IMR-90 (cell line): Measurements from ENCODE around the gene LIN37. TPM values are rescaled to one million over a fixed set of nuclear protein-coding genes. Genes with fewer than 3 reads are reported as not detected.

Experiments
- ATAC-seq: fragments of 200-7000 bp; cut with Tn5 transposase; 2 replicates; pipeline ENCODE4 v1.9.1; 2020; ENCODE audit warnings: low read depth, mild to moderate bottlenecking, moderate library complexity
- BruUV-seq: library from RNA; stranded (reverse); fragments of 400-500 nt; replicated peaks from 2 replicates; lab custom pipeline; 2021; lab: Mats Ljungman, UMichigan
- CTCF ChIA-PET: fragments of 300-600 bp; formaldehyde crosslinking; extraction: SDS; loops from one replicate; lab custom pipeline; 2021; ENCODE audit warnings: antibody characterized with exemption; lab: Yijun Ruan, JAX
- POLR2A ChIA-PET: fragments of 300-600 bp; sonication (Branson Sonifier 250); formaldehyde crosslinking; loops from one replicate; lab custom pipeline; 2022; ENCODE audit warnings: antibody characterized with exemption; ENCODE audit not compliant: unreplicated experiment; lab: Charles Lee
- DNase-seq: peaks from one replicate; pipeline ENCODE4 v3.0.0; 2013
- H2AFZ ChIP-seq: replicated peaks from 2 replicates; pipeline ENCODE3; 2013; ENCODE audit warnings: low read length, mild to moderate bottlenecking; ENCODE audit not compliant: poor library complexity
- H2AK5ac ChIP-seq: 2 replicates; pipeline ENCODE4 v1.6.1; 2013; ENCODE audit warnings: low read depth, low read length, inconsistent platforms
- H2AK9ac ChIP-seq: replicated peaks from 2 replicates; pipeline ENCODE3; 2013; ENCODE audit warnings: mild to moderate bottlenecking, low read depth, low read length, moderate library complexity; ENCODE audit not compliant: poor library complexity
- H2BK120ac ChIP-seq: 2 replicates; pipeline ENCODE4 v1.6.1; 2013; ENCODE audit warnings: low read depth, low read length, inconsistent platforms
- H2BK15ac ChIP-seq: 3 replicates; pipeline ENCODE4 v1.6.1; 2013; ENCODE audit warnings: low read depth, low read length, inconsistent platforms
- H2BK20ac ChIP-seq: 2 replicates; pipeline ENCODE4 v1.6.1; 2013; ENCODE audit warnings: low read depth, mild to moderate bottlenecking, inconsistent platforms, low read length, moderate library complexity
- H2BK5ac ChIP-seq: 2 replicates; pipeline ENCODE4 v1.6.1; 2013; ENCODE audit warnings: mild to moderate bottlenecking, low read depth, low read length, inconsistent platforms; ENCODE audit not compliant: poor library complexity, severe bottlenecking
- H3K14ac ChIP-seq: replicated peaks from 2 replicates; pipeline ENCODE4 v1.6.1; 2013; ENCODE audit warnings: low read depth, low read length, inconsistent platforms
- H3K18ac ChIP-seq: 2 replicates; pipeline ENCODE4 v1.6.1; 2013; ENCODE audit warnings: low read depth, low read length, control low read depth
- H3K23ac ChIP-seq: 2 replicates; pipeline ENCODE4 v1.6.1; 2013; ENCODE audit warnings: low read depth, low read length, inconsistent platforms
- H3K27ac ChIP-seq: 2 replicates; pipeline ENCODE4 v1.5.1; 2013; ENCODE audit warnings: mild to moderate bottlenecking, control low read depth, low read length; ENCODE audit not compliant: insufficient read depth
- H3K27me3 ChIP-seq: 2 replicates; pipeline ENCODE4 v1.6.1; 2013; ENCODE audit warnings: low read length; ENCODE audit not compliant: control insufficient read depth, insufficient read depth
- H3K36me3 ChIP-seq: 2 replicates; pipeline ENCODE4 v1.6.1; 2013; ENCODE audit warnings: low read length, mixed read lengths; ENCODE audit not compliant: control insufficient read depth, insufficient read depth
- H3K4ac ChIP-seq: 2 replicates; pipeline ENCODE4 v1.6.1; 2013; ENCODE audit warnings: low read depth, low read length, inconsistent platforms
- H3K4me1 ChIP-seq: 2 replicates; pipeline ENCODE4 v1.6.1; 2013; ENCODE audit warnings: low read length, mixed read lengths; ENCODE audit not compliant: control insufficient read depth, insufficient read depth
- H3K4me2 ChIP-seq: 2 replicates; pipeline ENCODE4 v1.6.1; 2013; ENCODE audit warnings: low read depth, mild to moderate bottlenecking, control low read depth, low read length, moderate library complexity
- H3K4me3 ChIP-seq: 2 replicates; pipeline ENCODE4 v1.5.1; 2013; ENCODE audit warnings: low read depth, mild to moderate bottlenecking, control low read depth, low read length, moderate library complexity; ENCODE audit not compliant: insufficient read depth
- H3K56ac ChIP-seq: 2 replicates; pipeline ENCODE4 v1.6.1; 2013; ENCODE audit warnings: low read length, inconsistent platforms; ENCODE audit not compliant: insufficient read depth; ENCODE audit errors: extremely low read depth
- H3K79me1 ChIP-seq, 2 experiments: 2 replicates each; pipeline ENCODE4 v1.6.1; 2013; ENCODE audit warnings: low read length in 2 of 2, inconsistent platforms in 1 of 2, low read depth in 1 of 2
- H3K9ac ChIP-seq: 2 replicates; pipeline ENCODE4 v1.6.1; 2013; ENCODE audit warnings: low read depth, low read length, control low read depth
- H3K9me1 ChIP-seq: 2 replicates; pipeline ENCODE4 v1.6.1; 2013; ENCODE audit warnings: low read length, inconsistent platforms; ENCODE audit not compliant: insufficient read depth
- H3K9me3 ChIP-seq: 2 replicates; pipeline ENCODE4 v1.6.1; 2013; ENCODE audit warnings: low read length; ENCODE audit not compliant: control insufficient read depth, insufficient read depth
- H4K20me1 ChIP-seq: 2 replicates; pipeline ENCODE4 v1.6.1; 2013; ENCODE audit warnings: low read length, inconsistent platforms; ENCODE audit not compliant: insufficient read depth
- H4K5ac ChIP-seq: 2 replicates; pipeline ENCODE4 v1.6.1; 2013; ENCODE audit warnings: mild to moderate bottlenecking, low read depth, low read length, control low read depth
- H4K8ac ChIP-seq, 2 experiments: 2 replicates each; pipeline ENCODE4 v1.6.1; 2013; ENCODE audit warnings: low read depth in 2 of 2, low read length in 2 of 2, control low read depth in 1 of 2, inconsistent platforms in 1 of 2
- H4K91ac ChIP-seq: 2 replicates; pipeline ENCODE4 v1.6.1; 2013; ENCODE audit warnings: low read depth, low read length, inconsistent platforms; ENCODE audit not compliant: insufficient read depth
- BHLHE40 ChIP-seq: fragments of 150-350 bp; IDR thresholded peaks from 2 replicates; pipeline ENCODE4 v1.6.1; 2016; ENCODE audit warnings: mild to moderate bottlenecking, low read depth, low read length
- CEBPB ChIP-seq: IDR thresholded peaks from 2 replicates; pipeline ENCODE4 v1.6.1; 2012; ENCODE audit warnings: low read depth, low read length, improper control_type of control experiment
- CHD1 ChIP-seq: IDR thresholded peaks from 2 replicates; pipeline ENCODE4 v1.6.1; 2012; ENCODE audit warnings: low read depth, low read length, improper control_type of control experiment
- FOS ChIP-seq: fragments of 150-350 bp; IDR thresholded peaks from 2 replicates; pipeline ENCODE4 v1.6.1; 2016; ENCODE audit warnings: low read depth, low read length
- MAFK ChIP-seq: IDR thresholded peaks from 2 replicates; pipeline ENCODE4 v1.6.1; 2012; ENCODE audit warnings: low read depth, low read length, improper control_type of control experiment
- MAZ ChIP-seq: IDR thresholded peaks from 2 replicates; pipeline ENCODE4 v1.6.1; 2012; ENCODE audit warnings: low read depth, mild to moderate bottlenecking, low read length, improper control_type of control experiment, moderate library complexity, borderline replicate concordance
- MXI1 ChIP-seq: IDR thresholded peaks from 2 replicates; pipeline ENCODE4 v1.6.1; 2012; ENCODE audit warnings: low read depth, mild to moderate bottlenecking, low read length, moderate library complexity, borderline replicate concordance
- NFE2L2 ChIP-seq: fragments of 150-350 bp; IDR thresholded peaks from 2 replicates; pipeline ENCODE4 v1.6.1; 2016; ENCODE audit warnings: low read depth, mild to moderate bottlenecking, low read length
- POLR2A ChIP-seq: IDR thresholded peaks from 2 replicates; pipeline ENCODE4 v1.6.1; 2012; ENCODE audit warnings: mild to moderate bottlenecking, low read depth, low read length
- RAD21 ChIP-seq: IDR thresholded peaks from 2 replicates; pipeline ENCODE4 v1.6.1; 2012; ENCODE audit warnings: low read length, improper control_type of control experiment
- RCOR1 ChIP-seq: IDR thresholded peaks from 2 replicates; pipeline ENCODE4 v1.6.1; 2012; ENCODE audit warnings: mild to moderate bottlenecking, low read length, improper control_type of control experiment; ENCODE audit not compliant: insufficient replicate concordance
- RFX5 ChIP-seq: IDR thresholded peaks from 2 replicates; pipeline ENCODE4 v1.8.0; 2012; ENCODE audit warnings: low read depth, mild to moderate bottlenecking, low read length, moderate library complexity
- SMC3 ChIP-seq: fragments of 150-350 bp; IDR thresholded peaks from 2 replicates; pipeline ENCODE4 v1.6.1; 2016; ENCODE audit warnings: low read depth, mild to moderate bottlenecking, antibody characterized with exemption, low read length, moderate library complexity
- WGBS, 2 experiments: methylation state at CpG; one replicate each; pipeline versions ENCODE4 v1.1.5 to v1.1.7; 2013; ENCODE audit warnings: missing lambda C conversion rate in 2 of 2; ENCODE audit not compliant: insufficient read length in 1 of 2; ENCODE audit errors: extremely low coverage in 2 of 2; 5-methylcytosine and 5-hydroxymethylcytosine counted together
- dilution Hi-C: fragments of 300-500 bp; cut with HindIII; formaldehyde crosslinking; loops from one replicate; pipeline ENCODE4 v1.14.3; 2018; ENCODE audit warnings: low sequenced_read_pairs; ENCODE audit not compliant: unreplicated experiment
- in situ Hi-C: fragments of 300-500 bp; cut with MboI; formaldehyde crosslinking; loops from 3 replicates; pipeline ENCODE4 v1.14.3; 2019; ENCODE audit warnings: low sequenced_read_pairs, inconsistent platforms, mixed read lengths
- intact Hi-C: fragments of 100-400 bp; cut with micrococcal nuclease; formaldehyde crosslinking; loops from 2 replicates; pipeline ENCODE4 v1.10.0; 2022
- polyA plus RNA-seq, 3 experiments: library from polyadenylated mRNA; depleted of rRNA; stranded (reverse); fragments of >200 nt; gene quantifications; 2 replicates each; pipeline ENCODE4 v1.2.3, GENCODE V29; 2012; ENCODE audit warnings: low replicate concordance in 1 of 3
- total RNA-seq: library from RNA; depleted of rRNA; stranded (reverse); fragments of >200 nt; gene quantifications from 2 replicates; pipeline ENCODE4 v1.2.3, GENCODE V29; 2012
- TF ChIP-seq, protein P1 (sequence below): conservative IDR thresholded peaks from 2 replicates; pipeline ENCODE4 v1.5.1; 2012; ENCODE audit warnings: mild to moderate bottlenecking, low read depth, low read length, improper control_type of control experiment
- TF ChIP-seq, protein P2 (sequence below): fragments of 150-350 bp; IDR thresholded peaks from 2 replicates; pipeline ENCODE4 v1.6.1; 2017; ENCODE audit warnings: mild to moderate bottlenecking, antibody characterized with exemption, low read length, low read depth
- TF ChIP-seq, protein P3 (sequence below): fragments of 150-350 bp; IDR thresholded peaks from 2 replicates; pipeline ENCODE4 v1.6.1; 2016; ENCODE audit warnings: low read depth, mild to moderate bottlenecking, low read length, moderate library complexity, borderline replicate concordance

Gene LIN37
- total and polyA plus RNA-seq, 2 of the 4 experiments (the other 2 are of a cell fraction): 12.7 to 23.1 TPM

DNA sequence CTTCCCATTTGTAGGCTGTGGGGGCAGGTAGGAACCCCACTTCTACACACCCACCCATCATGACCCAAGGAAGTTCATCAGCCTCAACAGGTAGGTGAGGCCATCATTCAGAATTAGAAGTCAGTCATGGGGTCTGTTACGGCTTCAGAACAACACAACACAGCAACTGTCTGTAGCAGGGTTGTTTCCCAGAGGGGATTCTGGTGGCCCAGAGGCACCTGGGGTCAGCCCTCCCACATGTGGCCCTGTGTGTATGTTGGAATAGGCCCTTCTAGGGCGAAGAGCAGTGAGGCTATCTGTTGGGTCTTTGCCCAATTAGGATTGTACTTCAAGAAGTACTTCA is 9.5 kb upstream of the LIN37 start:
- Histone ChIP-seq H2BK5ac (no peak overlapping the region), H2BK120ac (no peak overlapping the region), H3K23ac (no peak overlapping the region), H3K4me3 (no peak overlapping the region), H2BK20ac (no peak overlapping the region), H3K9ac (no peak overlapping the region), H3K4ac (no peak overlapping the region), H2BK15ac (no peak overlapping the region), H3K9me1 (no peaks in the 10 kb centered on the region), H2AFZ (no peak overlapping the region), H3K36me3 (peaks cover 45% of the 10 kb centered on the region), H3K14ac (no peak overlapping the region), H3K18ac (no peak overlapping the region), H2AK9ac (no peak overlapping the region), H3K27ac (no peak overlapping the region), H3K27me3 (no peaks in the 10 kb centered on the region), H3K79me1 (peaks cover 0 to 18% of the 10 kb centered on the region in 2 experiments; a peak in 2 of 4 replicates), H4K91ac (no peak overlapping the region), H4K20me1 (no peaks in the 10 kb centered on the region; the same call in 1 of the 2 replicates), H3K4me1 (0 out of 2 replicates have a peak, but pooled peaks cover 3% of the 10 kb centered on the region), H3K56ac (no peak overlapping the region), H4K5ac (no peak overlapping the region), H2AK5ac (no peak overlapping the region), H4K8ac (no peak overlapping the region), H3K4me2 (no peak overlapping the region), H3K9me3 (no peaks in the 10 kb centered on the region)
- 80% methylated on average over 1 of the region's 2 CpGs; no CpG with 5 or more reads in 1 of the 2 experiments for WGBS, 2 experiments
- ChIA-PET CTCF (no interaction called here), POLR2A (no interaction called here)
- dilution Hi-C loops (no loop called here), in situ Hi-C loops (no loop called here), intact Hi-C loops (no loop called here)
- no peak for DNase-seq
- no TSS peak for BruUV-seq
- no peak for ATAC-seq
- no peak for TF ChIP-seq RFX5
- TF ChIP-seq MXI1: no peak
- no peak for TF ChIP-seq RCOR1
- TF ChIP-seq CHD1: no peak
- TF ChIP-seq MAFK: no peak
- TF ChIP-seq CEBPB: no peak
- no peak for TF ChIP-seq FOS
- TF ChIP-seq, protein P1, sequence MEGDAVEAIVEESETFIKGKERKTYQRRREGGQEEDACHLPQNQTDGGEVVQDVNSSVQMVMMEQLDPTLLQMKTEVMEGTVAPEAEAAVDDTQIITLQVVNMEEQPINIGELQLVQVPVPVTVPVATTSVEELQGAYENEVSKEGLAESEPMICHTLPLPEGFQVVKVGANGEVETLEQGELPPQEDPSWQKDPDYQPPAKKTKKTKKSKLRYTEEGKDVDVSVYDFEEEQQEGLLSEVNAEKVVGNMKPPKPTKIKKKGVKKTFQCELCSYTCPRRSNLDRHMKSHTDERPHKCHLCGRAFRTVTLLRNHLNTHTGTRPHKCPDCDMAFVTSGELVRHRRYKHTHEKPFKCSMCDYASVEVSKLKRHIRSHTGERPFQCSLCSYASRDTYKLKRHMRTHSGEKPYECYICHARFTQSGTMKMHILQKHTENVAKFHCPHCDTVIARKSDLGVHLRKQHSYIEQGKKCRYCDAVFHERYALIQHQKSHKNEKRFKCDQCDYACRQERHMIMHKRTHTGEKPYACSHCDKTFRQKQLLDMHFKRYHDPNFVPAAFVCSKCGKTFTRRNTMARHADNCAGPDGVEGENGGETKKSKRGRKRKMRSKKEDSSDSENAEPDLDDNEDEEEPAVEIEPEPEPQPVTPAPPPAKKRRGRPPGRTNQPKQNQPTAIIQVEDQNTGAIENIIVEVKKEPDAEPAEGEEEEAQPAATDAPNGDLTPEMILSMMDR: no peak
- TF ChIP-seq BHLHE40: no peak
- TF ChIP-seq, protein P2, sequence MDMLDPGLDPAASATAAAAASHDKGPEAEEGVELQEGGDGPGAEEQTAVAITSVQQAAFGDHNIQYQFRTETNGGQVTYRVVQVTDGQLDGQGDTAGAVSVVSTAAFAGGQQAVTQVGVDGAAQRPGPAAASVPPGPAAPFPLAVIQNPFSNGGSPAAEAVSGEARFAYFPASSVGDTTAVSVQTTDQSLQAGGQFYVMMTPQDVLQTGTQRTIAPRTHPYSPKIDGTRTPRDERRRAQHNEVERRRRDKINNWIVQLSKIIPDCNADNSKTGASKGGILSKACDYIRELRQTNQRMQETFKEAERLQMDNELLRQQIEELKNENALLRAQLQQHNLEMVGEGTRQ: no peak
- no peak for TF ChIP-seq MAZ
- no peak for TF ChIP-seq SMC3
- TF ChIP-seq, protein P3, sequence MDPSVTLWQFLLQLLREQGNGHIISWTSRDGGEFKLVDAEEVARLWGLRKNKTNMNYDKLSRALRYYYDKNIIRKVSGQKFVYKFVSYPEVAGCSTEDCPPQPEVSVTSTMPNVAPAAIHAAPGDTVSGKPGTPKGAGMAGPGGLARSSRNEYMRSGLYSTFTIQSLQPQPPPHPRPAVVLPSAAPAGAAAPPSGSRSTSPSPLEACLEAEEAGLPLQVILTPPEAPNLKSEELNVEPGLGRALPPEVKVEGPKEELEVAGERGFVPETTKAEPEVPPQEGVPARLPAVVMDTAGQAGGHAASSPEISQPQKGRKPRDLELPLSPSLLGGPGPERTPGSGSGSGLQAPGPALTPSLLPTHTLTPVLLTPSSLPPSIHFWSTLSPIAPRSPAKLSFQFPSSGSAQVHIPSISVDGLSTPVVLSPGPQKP: no peak
- no peak for TF ChIP-seq RAD21
- TF ChIP-seq POLR2A: no peak
- no peak for TF ChIP-seq NFE2L2
